Testis (tissue), 3 donors: ENCODE results near the gene ERC1. TPM values are rescaled to one million over a fixed set of nuclear protein-coding genes. Genes with fewer than 3 reads are reported as not detected.

Source experiments
- DNase-seq: peaks from one replicate; pipeline ENCODE4 v3.0.0-alpha.2; 2019
- H3K27ac ChIP-seq, 2 donors: fragments of 200-600 bp; sonication (generic); one replicate each; pipeline ENCODE4 v1.5.1; 2019
- H3K27me3 ChIP-seq: fragments of 200-600 bp; sonication (generic); one replicate; pipeline ENCODE4 v1.5.1; 2019
- H3K36me3 ChIP-seq: fragments of 200-600 bp; sonication (generic); one replicate; pipeline ENCODE4 v1.5.1; 2017; ENCODE audit warnings: low read depth; ENCODE audit errors: missing control alignments
- H3K4me1 ChIP-seq: fragments of 200-600 bp; sonication (generic); one replicate; pipeline ENCODE4 v1.5.1; 2019
- H3K4me3 ChIP-seq, 2 donors: fragments of 200-600 bp; sonication (generic); one replicate each; pipeline ENCODE4 v1.5.1; 2017 to 2019
- H3K9me3 ChIP-seq: fragments of 200-600 bp; sonication (generic); one replicate; pipeline ENCODE4 v1.5.1; 2017
- POLR2A ChIP-seq: fragments of 450-650 bp; IDR thresholded peaks from one replicate; pipeline ENCODE4 v1.6.1; 2017; ENCODE audit warnings: antibody characterized with exemption, mild to moderate bottlenecking, moderate library complexity
- WGBS, 2 donors: methylation state at CpG; one replicate each; pipeline ENCODE4 v1.1.5; 2018; 5-methylcytosine and 5-hydroxymethylcytosine counted together
- intact Hi-C: fragments of 100-400 bp; cut with DNase I; formaldehyde crosslinking; loops from one replicate; pipeline ENCODE4 v1.15.1; 2023; ENCODE audit warnings: low total_unique reads
- polyA plus RNA-seq: library from polyadenylated mRNA; stranded (reverse); fragments of 350-450 nt; fragmentation: Illumina TruSeq; extraction: RNeasy Lipid Tissue Mini Kit (QIAGEN cat#74804); gene quantifications from one replicate; pipeline ENCODE4 v1.2.3, GENCODE V29; 2014; ENCODE audit warnings: low read depth, low replicate concordance; ENCODE audit not compliant: insufficient read depth
- total RNA-seq, 2 donors: library from RNA; depleted of rRNA; stranded (reverse); fragments of >200 nt; gene quantifications; one replicate each; pipeline ENCODE4 v1.2.3, GENCODE V29; 2016
- TF ChIP-seq, protein P1 (sequence below), 3 experiments: fragments of 450-650 bp in 2 of 3; fragments of 200-600 bp in 1 of 3; sonication (generic) in 1 of 3; IDR thresholded peaks; one replicate each; pipeline ENCODE4 v1.5.1; 2016 to 2019; ENCODE audit warnings: antibody characterized with exemption in 3 of 3, mild to moderate bottlenecking in 2 of 3, moderate library complexity in 1 of 3

ERC1 gene
- total and polyA plus RNA-seq, 3 donors from 2014 or later: 25.8 to 109 (median 106) TPM

DNA sequence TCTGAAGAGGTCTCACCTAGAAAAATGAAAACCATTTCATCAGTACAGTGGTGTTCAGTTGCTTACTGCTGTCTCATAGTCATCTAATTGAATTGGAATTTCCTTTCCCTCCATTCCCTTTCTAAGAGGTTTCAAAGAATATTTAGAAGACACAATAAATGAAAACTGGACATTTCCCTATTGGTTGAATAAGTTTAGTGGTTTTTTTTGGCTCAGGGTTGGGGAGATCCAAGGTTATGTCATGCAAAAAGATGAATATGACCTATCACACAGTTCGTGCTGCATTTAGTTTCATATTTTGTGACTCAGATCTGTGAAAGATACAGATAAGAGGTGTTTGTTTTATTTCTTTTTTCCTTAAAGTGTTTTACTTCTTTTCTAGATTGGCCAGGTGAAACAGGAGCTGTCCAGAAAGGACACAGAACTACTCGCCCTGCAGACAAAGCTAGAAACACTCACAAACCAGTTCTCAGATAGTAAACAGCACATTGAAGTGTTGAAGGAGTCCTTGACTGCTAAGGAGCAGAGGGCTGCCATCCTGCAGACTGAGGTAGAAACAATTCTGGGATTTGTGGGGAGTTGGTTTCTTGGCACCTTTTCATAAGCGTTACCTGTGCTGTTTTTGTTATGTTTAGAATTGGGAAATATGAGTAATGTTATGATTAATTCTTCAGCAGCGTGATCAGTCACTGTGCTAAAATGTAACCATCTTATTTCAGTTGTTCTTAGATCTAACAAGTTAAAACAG is 124.6 kb downstream of the ERC1 start:
- no peak for TF ChIP-seq POLR2A
- TF ChIP-seq, protein P1, sequence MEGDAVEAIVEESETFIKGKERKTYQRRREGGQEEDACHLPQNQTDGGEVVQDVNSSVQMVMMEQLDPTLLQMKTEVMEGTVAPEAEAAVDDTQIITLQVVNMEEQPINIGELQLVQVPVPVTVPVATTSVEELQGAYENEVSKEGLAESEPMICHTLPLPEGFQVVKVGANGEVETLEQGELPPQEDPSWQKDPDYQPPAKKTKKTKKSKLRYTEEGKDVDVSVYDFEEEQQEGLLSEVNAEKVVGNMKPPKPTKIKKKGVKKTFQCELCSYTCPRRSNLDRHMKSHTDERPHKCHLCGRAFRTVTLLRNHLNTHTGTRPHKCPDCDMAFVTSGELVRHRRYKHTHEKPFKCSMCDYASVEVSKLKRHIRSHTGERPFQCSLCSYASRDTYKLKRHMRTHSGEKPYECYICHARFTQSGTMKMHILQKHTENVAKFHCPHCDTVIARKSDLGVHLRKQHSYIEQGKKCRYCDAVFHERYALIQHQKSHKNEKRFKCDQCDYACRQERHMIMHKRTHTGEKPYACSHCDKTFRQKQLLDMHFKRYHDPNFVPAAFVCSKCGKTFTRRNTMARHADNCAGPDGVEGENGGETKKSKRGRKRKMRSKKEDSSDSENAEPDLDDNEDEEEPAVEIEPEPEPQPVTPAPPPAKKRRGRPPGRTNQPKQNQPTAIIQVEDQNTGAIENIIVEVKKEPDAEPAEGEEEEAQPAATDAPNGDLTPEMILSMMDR (IDR thresholded peaks at IDR 0.05): no peak
- H3K4me1 ChIP-seq: no peaks in the 10 kb centered on the region
- H3K27me3 ChIP-seq: no peaks in the 10 kb centered on the region
- DNase-seq: no peak
- H3K36me3 ChIP-seq: no peaks in the 10 kb centered on the region
- no peaks in the 10 kb centered on the region for H3K9me3 ChIP-seq
- no peak overlapping the region for H3K27ac ChIP-seq
- intact Hi-C loops: loop anchor here (10.0 kb wide), 1 partner anchor 469 kb away; no protein-coding TSS in a partner anchor
- WGBS, 2 donors: 75 to 76% methylated on average over 4 of the region's 4 CpGs
- no peak overlapping the region for H3K4me3 ChIP-seq

DNA sequence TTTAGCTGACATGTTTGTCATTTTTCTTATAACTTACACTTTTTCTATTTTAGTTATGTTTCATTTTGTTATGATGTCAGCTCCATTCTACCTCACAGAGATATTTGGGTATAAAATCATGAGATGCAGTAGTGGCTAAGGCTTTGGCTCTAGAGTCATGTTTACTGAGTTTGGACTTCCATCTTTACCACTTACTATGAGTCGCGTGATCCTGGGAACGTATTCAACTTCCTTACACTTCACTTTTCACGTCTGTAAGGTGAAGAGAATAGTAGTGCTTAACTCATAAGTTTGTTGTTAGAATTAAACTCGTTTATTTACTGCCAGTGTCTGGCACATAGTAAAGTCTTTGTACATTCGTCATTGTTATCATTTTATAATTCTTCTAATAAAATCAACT is 126.3 kb downstream of the ERC1 start:
- H3K4me1 ChIP-seq: no peaks in the 10 kb centered on the region
- 79% methylated on average over 6 of the region's 6 CpGs for WGBS, 2 donors
- no peak overlapping the region for H3K27ac ChIP-seq
- intact Hi-C loops: loop anchor here (10.0 kb wide), 1 partner anchor 467 kb away; no protein-coding TSS in a partner anchor
- no peak for DNase-seq
- TF ChIP-seq POLR2A: no peak
- TF ChIP-seq, protein P1 (IDR thresholded peaks at IDR 0.05): no peak
- no peaks in the 10 kb centered on the region for H3K9me3 ChIP-seq
- H3K4me3 ChIP-seq: no peak overlapping the region
- no peaks in the 10 kb centered on the region for H3K27me3 ChIP-seq
- H3K36me3 ChIP-seq: no peaks in the 10 kb centered on the region

DNA sequence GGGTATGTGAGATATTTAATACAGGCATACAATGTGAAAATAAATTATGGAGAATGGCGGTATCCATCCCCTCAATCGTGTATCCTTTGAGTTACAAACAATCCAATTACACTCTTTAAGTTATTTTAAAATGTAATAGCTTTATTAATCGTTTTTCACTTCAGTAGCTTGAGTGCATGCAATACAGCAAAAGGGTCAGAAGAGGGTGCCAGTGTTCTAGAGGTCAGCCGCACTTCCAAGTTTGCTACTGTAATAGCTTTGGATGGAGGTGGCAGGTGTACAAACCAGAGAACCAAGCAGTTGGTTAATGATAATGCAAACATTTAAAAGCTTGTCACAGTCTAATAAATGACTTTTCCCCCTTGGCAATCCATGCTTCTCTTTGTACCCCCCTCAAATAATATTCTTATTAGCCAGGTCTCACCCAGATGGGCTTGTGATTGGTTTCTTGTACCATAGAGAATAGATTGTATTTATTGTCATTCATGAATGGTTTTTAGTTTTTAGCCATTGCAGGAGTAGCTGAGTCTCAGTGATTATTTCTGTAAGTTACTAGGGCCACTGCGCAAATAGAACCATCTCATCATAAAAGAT is 127.0 kb downstream of the ERC1 start:
- TF ChIP-seq POLR2A: no peak
- TF ChIP-seq, protein P1 (IDR thresholded peaks at IDR 0.05): peak; percentile 87 to 92 (median 90)
- H3K27ac ChIP-seq: no peak overlapping the region
- no peaks in the 10 kb centered on the region for H3K36me3 ChIP-seq
- H3K4me1 ChIP-seq: no peaks in the 10 kb centered on the region
- no peaks in the 10 kb centered on the region for H3K9me3 ChIP-seq
- no peak overlapping the region for H3K4me3 ChIP-seq
- H3K27me3 ChIP-seq: no peaks in the 10 kb centered on the region
- peak; percentile 84 for DNase-seq
- intact Hi-C loops: loop anchor here (10.0 kb wide), 1 partner anchor 467 kb away; no protein-coding TSS in a partner anchor
- WGBS, 2 donors: 33 to 35% methylated on average over 5 of the region's 5 CpGs

- intact Hi-C loops: no loop called here
- H3K4me1 ChIP-seq: no peaks in the 10 kb centered on the region
- no peaks in the 10 kb centered on the region for H3K36me3 ChIP-seq
- no peaks in the 10 kb centered on the region for H3K9me3 ChIP-seq
- H3K27me3 ChIP-seq: no peaks in the 10 kb centered on the region
- WGBS, 2 donors: 65 to 74% methylated on average over 3 of the region's 3 CpGs
- no peak overlapping the region for H3K4me3 ChIP-seq
- no peak overlapping the region for H3K27ac ChIP-seq
- no peak for DNase-seq
- TF ChIP-seq, protein P1 (IDR thresholded peaks at IDR 0.05): no peak
- no peak for TF ChIP-seq POLR2A
These were observed 131.8 kb downstream of the ERC1 start for GRCh38 chr12:1122786-1123185.
